SK-N-SH (cell line): ENCODE data around the gene ZNF622. TPM values are rescaled to one million over a fixed set of nuclear protein-coding genes. Genes with fewer than 3 reads are reported as not detected.
A peak's percentile ranks its signal among the peaks of the same experiment; 100 is the strongest.

Source experiments
- CTCF ChIA-PET: fragments of 300-600, 350-600 bp; formaldehyde crosslinking; extraction: SDS; loops from one replicate; lab custom pipeline; 2021; lab: Yijun Ruan, JAX
- POLR2A ChIA-PET: fragments of 350-600 bp; sonication (Branson Sonifier 250); formaldehyde crosslinking; extraction: SDS; loops from one replicate; lab custom pipeline; 2020; ENCODE audit warnings: antibody characterized with exemption, inconsistent platforms; lab: Yijun Ruan, JAX
- DNase-seq: peaks from one replicate; pipeline ENCODE4 v3.0.0; 2012
- H2AFZ ChIP-seq: fragments of 200-600 bp; sonication (generic); 2 replicates; pipeline ENCODE4 v1.8.1; 2016; ENCODE audit warnings: antibody characterized with exemption, mild to moderate bottlenecking, low read depth
- H3F3A ChIP-seq: fragments of 200-600 bp; sonication (generic); replicated peaks from 2 replicates; pipeline ENCODE3; 2016; ENCODE audit warnings: antibody characterized with exemption, mild to moderate bottlenecking; ENCODE audit not compliant: insufficient read depth
- H3K27ac ChIP-seq, 2 experiments: fragments of 200-500 bp in 1 of 2; fragments of 200-600 bp in 1 of 2; sonication (Bioruptor generic) in 1 of 2; sonication (generic), shearing (Covaris generic) in 1 of 2; 2 replicates each; pipeline versions ENCODE4 v1.5.1 to v1.6.1; 2014 to 2016; ENCODE audit warnings: low read depth in 2 of 2, inconsistent platforms in 1 of 2, low read length in 1 of 2, mild to moderate bottlenecking in 1 of 2, mixed read lengths in 1 of 2
- H3K27me3 ChIP-seq: fragments of 200-600 bp; sonication (generic), shearing (Covaris generic); 2 replicates; pipeline ENCODE4 v1.6.1; 2016; ENCODE audit warnings: mixed run types; ENCODE audit not compliant: insufficient read depth
- H3K36me3 ChIP-seq, 2 experiments: fragments of 200-500 bp in 1 of 2; fragments of 200-600 bp in 1 of 2; sonication (Bioruptor generic) in 1 of 2; sonication (generic) in 1 of 2; replicated peaks in 1 of 2; 2 replicates each; pipeline versions ENCODE3 to v1.5.1; 2014 to 2016; ENCODE audit warnings: low read length in 1 of 2, mild to moderate bottlenecking in 1 of 2; ENCODE audit not compliant: insufficient read depth in 2 of 2, control insufficient read depth in 1 of 2
- H3K4me1 ChIP-seq, 2 experiments: fragments of 200-500 bp in 1 of 2; fragments of 200-600 bp in 1 of 2; sonication (Bioruptor generic) in 1 of 2; sonication (generic), shearing (Covaris generic) in 1 of 2; 2 replicates each; pipeline versions ENCODE4 v1.5.1 to v1.6.1; 2014 to 2016; ENCODE audit warnings: low read depth in 1 of 2, low read length in 1 of 2, mixed run types in 1 of 2; ENCODE audit not compliant: insufficient read depth in 2 of 2, control insufficient read depth in 1 of 2
- H3K4me2 ChIP-seq: fragments of 200-600 bp; sonication (generic), shearing (Covaris generic); 2 replicates; pipeline ENCODE4 v1.6.1; 2017; ENCODE audit warnings: mixed run types
- H3K4me3 ChIP-seq, 2 experiments: fragments of 200-500 bp in 1 of 2; fragments of 200-600 bp in 1 of 2; sonication (Bioruptor generic) in 1 of 2; sonication (generic), shearing (Covaris generic) in 1 of 2; 2 replicates each; pipeline versions ENCODE4 v1.5.1 to v1.8.1; 2014 to 2016; ENCODE audit warnings: low read depth in 2 of 2, inconsistent platforms in 1 of 2, low read length in 1 of 2, mild to moderate bottlenecking in 1 of 2, mixed read lengths in 1 of 2, moderate library complexity in 1 of 2
- H3K79me2 ChIP-seq: fragments of 200-600 bp; sonication (generic); 2 replicates; pipeline ENCODE4 v1.8.1; 2017; ENCODE audit warnings: mild to moderate bottlenecking; ENCODE audit not compliant: insufficient read depth
- H3K9ac ChIP-seq: fragments of 200-600 bp; sonication (generic); 2 replicates; pipeline ENCODE4 v1.6.1; 2017; ENCODE audit warnings: mixed run types
- H3K9me2 ChIP-seq: fragments of 200-600 bp; sonication (generic); 2 replicates; pipeline ENCODE4 v1.6.1; 2017; ENCODE audit warnings: mixed run types
- H3K9me3 ChIP-seq: fragments of 200-600 bp; sonication (generic); 2 replicates; pipeline ENCODE4 v1.6.1; 2017; ENCODE audit warnings: mixed run types, mild to moderate bottlenecking, moderate library complexity
- H4K20me1 ChIP-seq: fragments of 200-600 bp; sonication (generic); 2 replicates; pipeline ENCODE4 v1.6.1; 2017; ENCODE audit warnings: mild to moderate bottlenecking, mixed run types; ENCODE audit not compliant: insufficient read depth
- FOSL2 ChIP-seq: IDR thresholded peaks from 2 replicates; pipeline ENCODE4 v1.4.0; 2012; ENCODE audit warnings: low read depth, mild to moderate bottlenecking, moderate library complexity, borderline replicate concordance
- FOXJ3 ChIP-seq: sonication (generic); formaldehyde crosslinking; IDR thresholded peaks from 2 replicates; pipeline ENCODE4 v1.5.1; 2020; ENCODE audit warnings: mild to moderate bottlenecking, missing genetic modification reagents
- FOXM1 ChIP-seq: IDR thresholded peaks from 2 replicates; pipeline ENCODE4 v1.4.0; 2012; ENCODE audit warnings: low read depth, mild to moderate bottlenecking
- GABPA ChIP-seq: IDR thresholded peaks from 2 replicates; pipeline ENCODE4 v1.4.0; 2012; ENCODE audit warnings: low read depth, mild to moderate bottlenecking
- GATA2 ChIP-seq: sonication (generic); formaldehyde crosslinking; IDR thresholded peaks from 2 replicates; pipeline ENCODE4 v1.5.0; 2020; ENCODE audit warnings: mild to moderate bottlenecking, missing genetic modification reagents
- IRF3 ChIP-seq: fragments of 150-350 bp; IDR thresholded peaks from 2 replicates; pipeline ENCODE4 v1.6.1; 2016; ENCODE audit warnings: mild to moderate bottlenecking, low read depth, low read length
- MEF2A ChIP-seq: IDR thresholded peaks from 2 replicates; pipeline ENCODE4 v1.4.0; 2012; ENCODE audit warnings: low read depth, borderline replicate concordance
- MXI1 ChIP-seq: IDR thresholded peaks from 2 replicates; pipeline ENCODE4 v1.6.1; 2012; ENCODE audit warnings: mild to moderate bottlenecking, low read depth, low read length, improper control_type of control experiment
- NFIC ChIP-seq: IDR thresholded peaks from 2 replicates; pipeline ENCODE4 v1.4.0; 2012; ENCODE audit warnings: borderline replicate concordance
- NRF1 ChIP-seq: IDR thresholded peaks from 2 replicates; pipeline ENCODE4 v1.6.1; 2012; ENCODE audit warnings: low read depth, mild to moderate bottlenecking, low read length
- POLR2AphosphoS5 ChIP-seq: IDR thresholded peaks from 2 replicates; pipeline ENCODE4 v1.6.1; 2012; ENCODE audit warnings: low read depth, low read length
- RAD21 ChIP-seq: IDR thresholded peaks from 2 replicates; pipeline ENCODE4 v1.6.1; 2012; ENCODE audit warnings: mild to moderate bottlenecking, low read length
- RXRA ChIP-seq: IDR thresholded peaks from 2 replicates; pipeline ENCODE4 v1.4.0; 2012; ENCODE audit warnings: low read depth, mild to moderate bottlenecking, borderline replicate concordance
- SIN3A ChIP-seq: IDR thresholded peaks from 2 replicates; pipeline ENCODE4 v1.6.1; 2012; ENCODE audit warnings: low read depth, mild to moderate bottlenecking, low read length, moderate library complexity, borderline replicate concordance
- SMC3 ChIP-seq: IDR thresholded peaks from 2 replicates; pipeline ENCODE4 v1.6.1; 2012; ENCODE audit warnings: low read depth, low read length, improper control_type of control experiment
- TAF1 ChIP-seq: IDR thresholded peaks from 2 replicates; pipeline ENCODE4 v1.6.1; 2012; ENCODE audit warnings: low read depth, mild to moderate bottlenecking, low read length, moderate library complexity, borderline replicate concordance
- TCF12 ChIP-seq: IDR thresholded peaks from 2 replicates; pipeline ENCODE4 v1.4.0; 2012
- USF1 ChIP-seq: IDR thresholded peaks from 2 replicates; pipeline ENCODE4 v1.4.0; 2012; ENCODE audit warnings: low read depth, borderline replicate concordance
- USF2 ChIP-seq: fragments of 150-350 bp; IDR thresholded peaks from 2 replicates; pipeline ENCODE4 v1.6.1; 2017; ENCODE audit warnings: antibody characterized with exemption, low read length, low read depth, borderline replicate concordance
- WGBS: methylation state at CpG from one replicate; pipeline ENCODE4 v1.1.6; 2017; ENCODE audit warnings: low lambda C conversion rate; 5-methylcytosine and 5-hydroxymethylcytosine counted together
- polyA plus RNA-seq, 3 experiments: library from polyadenylated mRNA; depleted of rRNA; stranded (reverse); fragments of >200 nt; gene quantifications; 2 replicates each; pipeline ENCODE4 v1.2.3, GENCODE V29; 2012

ZNF622 gene
- polyA plus RNA-seq, 1 of the 3 experiments (the other 2 are of a cell fraction) = 20.0 TPM

- TF ChIP-seq FOXM1 (no peak), USF1 (no peak), FOSL2 (no peak), TCF12 (peak; percentile 22; the same call in 1 of the 2 replicates)
- H3F3A ChIP-seq = no peaks in the 10 kb centered on the region
- no peaks in the 10 kb centered on the region for H3K9me3 ChIP-seq
- no peak overlapping the region for H3K27ac ChIP-seq
- H4K20me1 ChIP-seq = no peaks in the 10 kb centered on the region
- no peak overlapping the region for H3K4me3 ChIP-seq
- H3K36me3 ChIP-seq = no peaks in the 10 kb centered on the region
- no peaks in the 10 kb centered on the region for H3K4me1 ChIP-seq
- H3K27me3 ChIP-seq = no peaks in the 10 kb centered on the region
- H3K9me2 ChIP-seq = no peaks in the 10 kb centered on the region
- ChIA-PET POLR2A (no interaction called here), CTCF (interaction anchor here (1.6 to 6.4 kb wide), 2 partner anchors 174 to 299 kb away, joined by 3 to 74 read pairs; no protein-coding TSS in a partner anchor)
- no peak overlapping the region for H3K9ac ChIP-seq
- H3K4me2 ChIP-seq = no peak overlapping the region
- WGBS = 69% methylated on average over 10 of the region's 10 CpGs
- H3K79me2 ChIP-seq = no peaks in the 10 kb centered on the region
- DNase-seq = no peak
- H2AFZ ChIP-seq = no peak overlapping the region
Observed at GRCh38 chr5:16492398-16493140, 27.0 kb upstream of the ZNF622 start.

GRCh38 chr5:16490911-16491310 lies 25.3 kb upstream of the ZNF622 start:
- H3K9ac ChIP-seq = no peak overlapping the region
- TF ChIP-seq TAF1 (no peak), NRF1 (no peak), NFIC (no peak), MXI1 (no peak), RXRA (no peak), GABPA (no peak), FOXJ3 (no peak), USF1 (no peak), TCF12 (no peak), SMC3 (no peak), RAD21 (no peak), MEF2A (no peak), POLR2AphosphoS5 (no peak), GATA2 (no peak), USF2 (no peak), FOSL2 (no peak), FOXM1 (no peak), SIN3A (no peak), IRF3 (no peak)
- TF ChIP-seq, all 33 proteins: peak for 0
- 84% methylated on average over 8 of the region's 8 CpGs for WGBS

More at GRCh38 chr5:16490911-16491310, 25.3 kb upstream of the ZNF622 start:
- H3K27me3 ChIP-seq = no peaks in the 10 kb centered on the region
- no peaks in the 10 kb centered on the region for H3K4me1 ChIP-seq
- no peaks in the 10 kb centered on the region for H3K79me2 ChIP-seq
- no peak overlapping the region for H3K4me2 ChIP-seq
- ChIA-PET POLR2A (no interaction called here), CTCF (interaction anchor here (0.7 to 6.4 kb wide), 18 partner anchors 8 to 752 kb away, joined by 3 to 74 read pairs (median 5); no protein-coding TSS in a partner anchor)
- H3K4me3 ChIP-seq = no peak overlapping the region
- H3F3A ChIP-seq = no peaks in the 10 kb centered on the region
- H3K9me3 ChIP-seq = no peaks in the 10 kb centered on the region
- DNase-seq = no peak
- H4K20me1 ChIP-seq = no peaks in the 10 kb centered on the region
- H3K9me2 ChIP-seq = no peaks in the 10 kb centered on the region
- H3K27ac ChIP-seq = no peak overlapping the region
- no peaks in the 10 kb centered on the region for H3K36me3 ChIP-seq
- no peak overlapping the region for H2AFZ ChIP-seq
